HG03196 (cell line): Measurements from ENCODE around the gene TMEM272.
A peak's percentile ranks its signal among the peaks of the same experiment; 100 is the strongest.

Source experiments
- ATAC-seq: cut with Tn5 transposase; IDR thresholded peaks from one replicate; pipeline ENCODE4 v1.9.1; 2021; ENCODE audit not compliant: unreplicated experiment

TMEM272 gene

GRCh38 chr13:51783428-51784094, 61.4 kb downstream of the TMEM272 start:
- ATAC-seq: no peak

- ATAC-seq: no peak
Observed at GRCh38 chr13:51782026-51782710, 62.8 kb downstream of the TMEM272 start.

GRCh38 chr13:51781246-51782022, 63.5 kb downstream of the TMEM272 start:
- no peak for ATAC-seq

DNA sequence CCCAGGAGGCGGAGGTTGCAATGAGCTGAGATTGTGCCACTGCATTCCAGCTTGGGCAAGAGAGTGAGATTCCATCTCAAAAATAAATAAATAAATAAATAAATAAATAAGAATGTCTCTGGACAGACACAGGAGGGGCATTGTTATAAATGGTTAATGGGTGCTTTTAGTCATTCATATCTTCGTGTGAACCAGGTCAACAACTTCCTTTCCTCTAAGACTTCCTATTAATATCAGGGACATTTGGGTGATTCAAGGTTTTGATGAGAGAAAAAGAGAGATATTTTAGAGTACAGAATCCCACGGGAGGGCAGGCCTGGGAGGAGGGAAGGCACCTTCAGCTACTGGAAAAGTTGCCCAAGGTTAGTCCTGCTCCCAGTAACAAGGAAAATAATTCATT, 64.9 kb downstream of the TMEM272 start:
- ATAC-seq: no peak

DNA sequence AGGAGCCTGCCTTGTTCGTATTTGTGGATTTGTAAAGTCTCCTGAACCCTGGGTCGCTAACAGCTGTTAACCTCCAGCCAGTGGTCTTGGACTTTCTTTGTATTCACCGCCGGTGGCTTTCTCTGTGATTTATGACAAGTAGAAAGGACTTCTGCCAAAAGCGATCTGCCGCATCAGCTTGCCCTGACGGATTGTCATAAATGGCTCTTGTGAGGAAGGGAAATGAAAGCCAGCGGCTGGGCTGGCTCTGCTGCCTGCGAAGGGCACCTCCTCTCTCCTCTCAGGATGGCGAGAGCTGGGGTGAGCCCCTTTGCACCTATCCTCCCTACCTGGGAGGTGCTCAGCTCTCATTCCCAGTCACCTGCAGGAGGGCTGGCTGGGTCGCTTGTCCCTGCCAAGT, 66.6 kb downstream of the TMEM272 start:
- ATAC-seq: no peak

GRCh38 chr13:51777921-51778320, 67.1 kb downstream of the TMEM272 start:
- ATAC-seq: no peak

DNA sequence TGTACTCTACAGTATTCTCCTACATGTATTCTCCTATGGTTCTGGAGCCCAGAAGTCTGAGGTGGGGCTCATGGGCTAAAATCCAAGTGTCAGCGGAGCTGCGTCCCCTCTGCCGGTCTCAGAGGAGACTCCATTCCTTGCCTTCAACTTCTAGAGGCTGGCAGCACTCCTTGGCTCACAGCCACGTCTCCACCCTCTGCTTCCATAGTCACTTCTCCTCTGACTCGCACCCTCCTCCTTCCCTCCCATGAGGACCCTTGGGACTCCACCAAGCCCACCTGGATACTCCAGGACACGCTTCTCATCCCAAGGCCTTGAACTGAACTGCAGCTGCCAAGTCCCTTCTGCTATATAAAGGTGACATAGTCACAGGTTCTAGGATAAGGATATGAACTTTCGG, 68.8 kb downstream of the TMEM272 start:
- ATAC-seq: no peak

GRCh38 chr13:51773515-51773914, 71.5 kb downstream of the TMEM272 start:
- ATAC-seq: no peak

- ATAC-seq: no peak
Observed at GRCh38 chr13:51772781-51773180, 72.2 kb downstream of the TMEM272 start.

- no peak for ATAC-seq
Observed at GRCh38 chr13:51772105-51772455, 72.9 kb downstream of the TMEM272 start.

- no peak for ATAC-seq
Observed at GRCh38 chr13:51771418-51772104, 73.4 kb downstream of the TMEM272 start.

GRCh38 chr13:51770681-51771417, 74.1 kb downstream of the TMEM272 start:
- ATAC-seq: no peak

GRCh38 chr13:51770160-51770559, 74.8 kb downstream of the TMEM272 start:
- no peak for ATAC-seq

GRCh38 chr13:51769455-51770127, 75.4 kb downstream of the TMEM272 start:
- no peak for ATAC-seq

DNA sequence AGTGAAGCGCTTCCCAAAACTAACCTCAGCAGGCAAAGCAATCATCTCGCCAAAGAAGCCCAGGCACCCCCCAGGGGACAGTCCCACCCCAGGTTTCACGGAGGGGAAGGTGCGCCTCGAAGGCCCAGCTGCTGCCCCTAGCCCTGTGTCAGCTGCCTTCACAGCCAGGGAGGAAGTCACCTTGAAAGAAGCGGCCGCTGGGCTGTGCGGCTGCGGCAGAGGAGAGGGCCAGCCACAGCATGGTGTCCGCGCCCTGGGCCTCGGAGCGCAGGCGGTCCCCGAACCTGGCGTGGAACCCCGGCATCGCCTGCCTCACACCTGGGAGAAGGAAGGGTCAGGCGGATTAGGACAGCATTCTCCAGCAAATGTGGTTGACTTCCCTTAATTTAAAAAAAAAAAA, 76.0 kb downstream of the TMEM272 start:
- no peak for ATAC-seq

- no peak for ATAC-seq
Observed at GRCh38 chr13:51768378-51768921, 76.5 kb downstream of the TMEM272 start.

DNA sequence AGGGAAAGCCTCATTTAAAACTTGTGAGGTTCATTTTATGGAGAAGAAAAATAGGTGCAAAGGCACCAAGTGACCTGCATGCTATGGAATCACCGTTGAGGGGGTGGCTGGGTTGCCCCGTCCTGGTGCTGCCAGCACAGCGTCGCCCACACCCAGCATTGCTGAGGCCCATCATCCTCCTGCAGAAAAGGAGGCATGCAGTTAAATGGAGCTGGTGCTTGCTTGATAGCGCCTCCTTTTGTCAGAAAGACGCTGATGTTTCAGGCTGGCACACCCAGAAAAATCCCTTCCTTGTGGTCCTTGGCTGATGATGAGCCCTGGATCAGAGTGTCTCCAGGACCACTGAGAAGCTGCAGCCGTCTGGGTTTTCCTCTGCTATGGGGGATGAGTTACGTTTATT, 77.9 kb downstream of the TMEM272 start:
- no peak for ATAC-seq

DNA sequence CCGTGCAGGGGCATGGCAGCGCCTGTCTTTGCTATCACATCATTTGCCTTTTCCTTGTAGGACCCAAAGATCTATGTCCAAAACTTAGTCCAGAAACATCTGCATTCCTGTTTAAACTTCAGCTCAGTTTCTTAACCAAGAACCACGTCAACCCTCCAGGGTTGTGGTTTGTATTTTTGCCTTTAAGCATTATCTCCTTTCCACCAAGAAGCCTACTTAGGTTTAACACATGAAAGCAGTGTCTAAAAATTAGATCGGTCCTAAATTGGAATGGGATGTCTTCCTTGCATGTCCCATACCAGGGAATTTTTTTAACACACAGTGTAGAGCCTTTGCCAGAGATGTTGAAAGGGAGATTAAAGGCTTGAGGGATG, 79.8 kb downstream of the TMEM272 start:
- ATAC-seq: no peak

DNA sequence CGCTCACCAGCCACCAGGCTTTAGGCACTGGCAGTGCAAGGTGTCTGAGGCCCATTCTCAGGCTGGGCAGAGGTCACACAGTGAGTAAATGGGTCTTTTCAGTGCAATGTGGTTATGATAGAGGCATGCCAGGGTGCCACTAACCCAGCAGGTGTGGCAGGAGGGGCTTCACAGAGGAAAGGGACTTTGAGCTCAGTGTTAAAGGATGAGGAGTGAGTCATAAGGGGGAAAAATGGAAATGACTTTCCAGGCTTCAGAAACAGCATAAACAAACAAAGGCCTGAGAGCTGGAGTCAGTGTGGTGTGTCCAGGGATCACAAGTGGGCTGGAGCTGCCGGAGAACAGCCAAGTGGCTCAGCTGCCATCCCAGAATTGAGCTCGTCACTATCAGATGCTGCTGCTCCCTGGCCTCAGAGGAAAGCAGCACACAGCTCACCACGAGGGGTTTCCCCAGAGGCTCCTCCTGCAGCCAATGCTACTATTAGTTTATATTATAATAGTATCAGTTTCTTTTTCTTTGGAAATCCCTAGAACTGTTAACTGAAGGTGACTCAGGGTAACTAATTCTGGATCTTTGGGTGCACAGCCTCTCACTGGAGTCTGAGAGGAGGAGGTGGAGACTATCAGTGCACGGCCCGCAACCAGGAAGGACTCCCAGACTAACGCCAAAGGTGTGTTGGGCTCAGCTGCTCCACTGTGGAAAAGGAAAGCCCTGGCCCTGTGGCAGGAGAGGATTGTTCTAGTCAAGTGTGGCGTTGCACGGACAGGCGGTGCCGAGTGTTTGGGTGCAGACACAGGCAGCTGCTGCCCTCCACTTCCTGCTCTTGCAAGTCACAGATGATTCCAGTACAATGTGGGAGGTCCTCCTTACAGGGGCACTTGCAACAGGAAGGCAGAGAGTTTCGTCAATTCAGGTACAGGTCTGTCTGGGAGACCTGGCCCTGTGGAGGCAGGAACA, 80.5 kb downstream of the TMEM272 start:
- ATAC-seq: peak; percentile 77
